RKO (cell line): ENCODE measurements around the gene THADA.
"Not testable (repeated sequence)": the region's sequence is repeated elsewhere in the genome, so short reads cannot be mapped to it uniquely, and the experiment has no call there.

Experiments used
- DNase-seq: peaks from one replicate; pipeline ENCODE4 v3.0.0-alpha.2; 2016; ENCODE audit warnings: low spot score

The THADA gene

DNA sequence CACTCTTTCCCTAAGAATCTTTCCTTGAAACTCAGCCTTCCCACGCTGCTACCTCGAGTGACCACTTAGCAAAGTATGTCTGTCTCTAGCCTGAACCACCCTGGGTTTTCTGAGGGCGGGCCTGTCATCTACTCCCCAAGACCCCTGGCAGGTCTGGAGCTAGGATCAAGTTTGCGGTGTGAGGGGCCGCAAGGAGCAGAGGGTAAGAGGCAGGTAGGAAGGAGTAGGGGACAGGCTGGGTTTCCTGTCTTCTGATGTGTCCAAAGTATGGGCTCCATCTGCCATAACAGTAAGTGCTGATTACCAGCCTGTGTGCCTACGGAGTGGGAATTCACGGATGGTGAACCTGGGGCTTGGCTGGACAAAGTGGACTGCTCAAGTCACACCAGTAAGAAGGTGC, 394.8 kb downstream of the THADA start:
- DNase-seq = no peak

DNA sequence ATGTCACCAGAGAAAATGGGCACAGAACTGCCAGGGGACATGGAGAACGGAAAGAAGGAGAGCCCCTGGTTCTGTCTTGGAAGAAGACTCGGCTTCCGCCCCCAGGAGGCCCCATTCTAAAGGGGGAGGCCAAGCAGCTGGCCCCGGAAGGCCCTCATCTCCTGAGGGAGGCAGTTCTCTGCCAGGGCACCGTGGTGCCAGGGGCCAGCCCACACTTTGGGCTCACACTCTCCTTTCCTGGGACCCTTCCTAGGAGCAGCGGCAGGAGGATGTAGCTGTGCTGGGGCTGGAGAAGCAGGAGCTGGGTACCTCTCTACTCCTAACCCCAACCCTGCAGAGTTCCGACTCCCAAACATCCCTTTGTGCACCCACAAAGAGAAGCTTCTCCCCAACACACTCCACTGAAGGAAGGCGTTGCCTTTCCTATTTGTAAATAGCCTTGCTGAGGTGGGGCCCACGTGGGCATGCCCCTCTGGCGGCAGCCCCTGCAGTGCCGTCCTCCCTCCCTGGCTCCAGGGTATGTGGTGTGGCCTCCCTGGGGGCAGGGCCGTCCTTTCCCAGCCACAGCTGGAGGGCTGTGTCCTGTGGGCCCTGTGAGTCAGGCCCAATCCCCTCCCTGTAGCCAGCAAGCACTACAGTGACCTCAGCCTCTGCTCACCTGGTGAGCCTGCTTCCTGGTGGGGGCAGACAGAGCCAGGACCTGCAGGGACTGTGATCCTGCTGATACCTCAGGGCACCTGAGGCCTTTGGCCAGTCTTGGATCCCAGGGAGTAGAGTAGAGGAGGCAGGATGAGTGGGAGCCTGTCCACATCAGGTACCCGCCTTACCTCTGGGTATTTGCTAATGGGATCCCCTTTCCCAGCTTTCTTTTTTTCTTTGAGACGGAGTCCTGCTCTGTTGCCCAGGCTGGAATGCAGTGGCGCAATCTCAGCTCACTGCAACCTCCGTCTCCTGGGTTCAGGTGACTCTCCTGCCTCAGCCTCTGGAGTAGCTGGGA, 396.0 kb downstream of the THADA start:
- no peak for DNase-seq

DNA sequence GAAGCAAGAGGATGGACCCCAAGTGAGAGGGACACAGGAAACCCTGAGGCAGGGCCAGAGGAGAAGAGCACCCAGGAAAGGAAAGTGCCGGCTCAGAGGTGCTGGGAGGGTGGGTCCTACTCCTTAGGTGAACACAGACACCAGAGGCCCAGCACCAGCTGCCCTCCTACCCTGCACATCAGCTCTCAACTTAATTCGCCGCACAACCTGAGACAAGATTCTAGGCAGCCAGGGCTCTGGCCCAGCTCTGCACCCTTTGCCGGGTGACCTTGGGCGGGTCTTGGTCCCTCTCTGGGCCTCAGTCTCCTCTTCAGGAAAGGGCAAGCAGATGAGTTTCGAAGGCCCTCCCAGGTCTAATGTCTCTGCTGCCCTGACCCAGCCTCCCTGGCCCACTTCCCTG, 397.6 kb downstream of the THADA start:
- DNase-seq = no peak

DNA sequence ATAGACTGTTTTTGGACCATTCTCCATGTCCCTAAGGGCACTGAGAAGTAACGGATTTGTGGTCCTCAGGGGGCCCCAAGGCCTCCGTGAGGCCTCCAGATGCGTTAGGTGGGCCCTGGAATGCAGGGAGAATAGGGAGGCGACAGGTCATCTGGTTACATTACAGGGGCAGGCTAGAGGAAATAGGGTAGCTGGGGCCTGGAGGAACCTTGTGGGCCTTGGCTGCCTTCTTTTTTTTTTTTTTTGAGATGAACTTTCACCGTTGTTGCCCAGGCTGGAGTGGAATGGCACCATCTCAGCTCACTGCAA, 398.3 kb downstream of the THADA start:
- DNase-seq = no peak

DNA sequence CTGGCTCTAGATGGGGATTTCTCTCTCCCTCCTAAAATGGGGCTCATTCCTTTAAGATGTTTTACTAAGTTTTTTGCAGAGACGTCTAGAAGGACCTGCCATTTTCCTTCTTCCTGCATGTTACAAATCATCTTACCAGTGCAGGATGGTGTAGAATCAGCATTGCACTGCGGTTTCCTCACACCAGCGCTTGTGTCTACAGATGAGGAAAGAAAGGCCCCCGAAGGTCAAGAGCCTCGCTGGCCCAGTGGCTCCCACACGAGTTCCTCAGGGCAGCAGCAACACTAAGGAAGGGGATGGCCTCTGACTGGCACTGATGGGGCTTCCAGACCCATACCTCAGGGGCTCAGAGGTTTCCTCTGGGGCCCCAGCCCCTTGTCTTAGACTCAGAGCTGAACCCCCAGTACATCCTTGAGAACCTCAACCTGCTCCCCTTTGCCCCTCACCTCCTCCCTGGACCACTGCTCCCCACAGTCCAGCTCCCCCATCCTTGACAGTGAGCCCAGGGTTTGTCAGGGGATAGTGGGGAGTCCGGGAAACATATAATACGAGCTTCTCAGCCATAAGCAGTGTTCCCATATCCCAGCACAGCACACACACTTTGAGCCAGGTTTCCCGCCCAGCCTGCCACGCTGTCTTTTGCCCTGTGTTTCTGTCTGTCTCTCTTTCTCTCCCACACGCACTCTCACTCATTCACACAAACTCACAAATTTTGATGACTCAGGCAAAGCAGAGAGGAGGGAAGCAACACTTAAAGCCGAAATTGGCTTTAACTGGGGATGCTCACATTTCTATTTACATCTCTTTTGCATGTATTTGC, 398.9 kb downstream of the THADA start:
- DNase-seq = no peak

DNA sequence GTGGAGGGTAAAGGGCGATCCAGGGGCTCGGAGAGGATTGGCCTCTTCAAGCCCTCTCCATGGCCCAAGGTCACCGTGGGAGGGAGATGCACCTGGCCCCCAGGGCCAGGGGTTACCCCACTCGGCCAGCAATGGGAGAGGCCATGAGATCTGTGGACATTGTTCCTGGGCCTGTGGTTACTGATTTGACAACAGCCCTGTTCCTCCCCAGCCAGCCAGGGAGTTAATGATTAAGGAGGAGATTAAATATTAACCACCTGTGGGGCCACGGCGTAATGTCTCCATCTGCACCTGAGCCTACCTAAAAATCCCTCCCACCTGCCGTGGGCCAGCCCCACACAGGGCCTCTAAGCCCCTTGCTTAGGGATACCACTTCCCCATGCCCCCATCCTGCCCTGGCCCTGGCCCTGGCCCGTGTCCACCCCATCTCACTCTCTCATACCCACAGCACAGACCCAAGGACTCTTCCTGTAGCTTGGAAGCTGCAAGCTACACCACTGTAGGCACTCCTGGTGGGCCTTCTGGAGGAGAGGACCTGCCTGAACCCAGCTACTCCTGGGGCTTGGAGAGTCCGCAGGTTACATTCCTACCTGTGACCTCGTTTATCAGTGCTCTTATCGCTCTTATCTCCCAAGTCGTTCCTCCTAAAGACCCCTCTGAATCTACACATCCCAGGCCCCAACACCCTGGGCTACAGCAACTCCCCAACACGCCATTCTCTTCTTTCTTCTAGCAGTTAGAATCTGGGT, 401.5 kb downstream of the THADA start:
- no peak for DNase-seq

DNA sequence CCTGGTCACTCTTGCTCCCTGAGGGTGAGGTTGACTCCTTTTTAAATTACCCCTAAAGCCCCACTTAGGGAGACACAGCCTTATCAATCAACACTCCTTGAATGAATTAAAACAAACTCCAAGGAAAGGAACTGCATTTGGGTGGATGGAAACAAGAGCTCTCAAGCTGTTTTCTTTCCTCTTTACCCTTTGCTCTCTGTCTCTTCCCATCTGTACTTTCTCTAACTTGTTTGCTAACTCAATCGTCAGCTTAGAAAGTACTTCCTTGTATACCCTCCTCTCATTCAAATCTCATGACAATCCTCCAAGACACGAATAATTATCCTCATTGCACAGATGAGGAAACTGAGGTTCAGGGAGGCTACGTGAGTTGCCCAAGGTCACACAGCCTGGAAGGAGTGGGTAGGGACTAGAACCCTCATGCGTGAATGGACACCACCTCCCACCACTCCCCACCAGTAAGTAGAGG, 402.2 kb downstream of the THADA start:
- no peak for DNase-seq

DNA sequence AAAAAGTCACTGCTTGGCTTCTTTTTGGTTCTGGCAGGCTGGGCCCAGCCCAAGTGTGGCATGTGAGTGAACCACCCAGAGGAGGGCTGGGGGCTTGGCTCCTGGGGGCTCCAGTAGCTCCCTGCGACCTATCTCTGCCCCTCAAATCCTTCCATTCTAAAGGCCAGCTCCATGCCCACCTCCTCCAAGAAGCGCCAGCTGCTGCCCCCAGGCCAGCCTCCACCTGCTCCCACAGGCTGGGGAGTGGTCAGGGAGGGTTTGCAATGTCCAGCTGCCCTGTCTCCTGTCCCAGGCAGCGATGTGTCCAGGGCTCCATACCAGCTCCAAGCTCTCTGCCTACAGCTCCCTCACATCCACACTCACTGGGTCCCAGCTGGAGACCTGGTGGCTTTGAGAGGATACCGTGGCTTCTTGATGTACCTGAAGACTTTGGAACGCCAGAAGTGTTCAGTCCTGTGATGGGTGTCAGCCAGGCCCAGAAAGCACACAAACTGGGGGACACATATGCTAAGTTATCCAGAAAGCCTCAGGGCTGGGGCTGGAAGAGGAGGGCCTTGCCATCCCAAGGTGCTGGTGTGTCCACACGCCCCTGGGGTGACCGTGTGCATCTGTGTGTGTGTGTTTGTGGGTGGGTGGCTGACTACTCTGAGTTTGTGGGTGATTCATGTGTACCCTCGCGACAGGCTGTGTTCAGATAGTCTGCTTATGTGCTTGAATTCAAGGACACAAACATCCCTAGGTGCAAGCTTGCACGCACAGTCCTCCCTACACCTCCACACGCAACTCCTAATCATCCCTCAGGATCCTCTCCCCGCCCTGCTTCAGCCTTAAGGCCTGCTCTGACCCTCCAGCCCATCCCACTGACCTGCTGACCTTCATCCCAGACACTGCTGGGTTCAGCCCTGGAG, 402.8 kb downstream of the THADA start:
- DNase-seq = no peak

DNA sequence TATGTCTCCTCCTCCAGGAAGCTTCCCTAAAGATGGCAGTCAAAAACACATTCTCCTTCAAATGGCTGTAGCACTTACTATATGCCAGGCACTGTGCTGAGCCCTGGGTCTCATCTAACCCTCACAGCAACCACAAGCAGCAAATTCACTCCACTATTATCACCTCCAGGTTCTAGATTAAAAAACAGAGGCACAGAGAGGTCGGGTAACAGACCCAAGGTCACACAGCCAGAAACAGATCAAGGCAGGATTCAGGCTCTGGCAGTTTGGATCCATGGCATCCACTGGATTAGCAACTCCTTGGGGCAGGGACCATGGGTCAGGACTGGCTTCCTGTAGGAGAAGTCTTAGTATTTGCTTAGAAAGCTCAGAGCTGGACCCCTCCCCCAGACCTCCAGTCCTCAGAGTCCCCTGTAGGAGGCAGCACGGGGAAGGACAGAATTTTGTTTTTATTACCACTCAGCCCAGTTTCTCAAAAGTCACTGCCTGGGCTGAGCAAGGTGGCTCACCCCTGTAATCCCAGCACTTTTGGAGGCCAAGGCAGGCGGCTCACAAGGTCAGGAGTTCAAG, 403.8 kb downstream of the THADA start:
- DNase-seq = no peak

DNA sequence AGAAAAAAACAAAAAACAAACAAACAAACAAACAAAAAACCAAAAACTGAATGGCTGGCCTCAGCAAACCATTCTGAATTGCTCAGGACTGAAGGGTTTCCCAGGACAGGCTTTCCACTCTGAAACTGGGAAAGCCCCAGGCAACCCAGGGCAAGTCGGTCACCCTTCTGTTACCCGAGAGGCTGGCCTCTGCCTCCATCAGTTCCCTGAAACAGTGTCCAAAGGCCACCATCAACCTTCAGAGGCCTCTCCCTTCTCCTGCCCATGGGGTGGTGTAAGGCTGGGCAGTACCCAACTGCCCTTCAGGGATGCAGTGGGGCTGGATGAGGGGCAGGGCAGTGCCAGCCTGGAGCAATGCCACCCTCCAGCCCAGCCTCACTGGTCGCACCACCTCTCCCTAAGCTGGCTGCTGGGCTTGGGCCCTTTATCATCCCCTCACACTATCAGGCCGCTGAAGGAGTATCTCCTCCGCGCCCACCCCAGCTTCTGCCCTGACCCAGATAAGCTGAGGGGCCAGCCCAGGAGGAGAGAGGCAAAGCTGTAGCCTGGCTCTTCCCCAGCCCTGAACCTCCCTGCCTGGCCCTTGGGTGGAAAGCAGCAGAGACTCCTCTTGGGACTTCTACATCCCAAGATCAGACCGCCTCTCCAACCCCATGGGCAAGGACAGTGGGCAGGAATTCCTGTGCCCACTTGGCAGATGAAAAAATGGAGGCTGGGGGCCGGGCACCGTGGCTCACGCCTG, 405.4 kb downstream of the THADA start:
- no peak for DNase-seq

DNA sequence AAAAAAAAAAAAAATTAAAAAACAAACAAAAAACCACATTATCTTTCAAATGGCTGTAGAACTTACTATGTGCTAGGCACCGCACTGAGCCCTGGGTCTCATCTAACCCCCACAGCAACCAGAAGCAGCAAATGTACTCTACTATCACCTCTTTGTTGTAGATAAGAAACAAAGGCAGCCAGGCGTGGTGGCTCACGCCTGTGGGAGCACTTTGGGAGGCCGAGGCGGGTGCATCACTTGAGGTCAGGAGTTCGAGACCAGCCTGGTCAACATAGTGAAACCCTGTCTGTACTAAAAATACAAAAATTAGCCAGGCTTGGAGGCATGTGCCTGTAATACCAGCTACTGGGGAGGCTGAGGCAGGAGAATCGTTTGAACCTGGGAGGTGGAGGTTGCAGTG, 406.0 kb downstream of the THADA start:
- DNase-seq = not testable (repeated sequence)

DNA sequence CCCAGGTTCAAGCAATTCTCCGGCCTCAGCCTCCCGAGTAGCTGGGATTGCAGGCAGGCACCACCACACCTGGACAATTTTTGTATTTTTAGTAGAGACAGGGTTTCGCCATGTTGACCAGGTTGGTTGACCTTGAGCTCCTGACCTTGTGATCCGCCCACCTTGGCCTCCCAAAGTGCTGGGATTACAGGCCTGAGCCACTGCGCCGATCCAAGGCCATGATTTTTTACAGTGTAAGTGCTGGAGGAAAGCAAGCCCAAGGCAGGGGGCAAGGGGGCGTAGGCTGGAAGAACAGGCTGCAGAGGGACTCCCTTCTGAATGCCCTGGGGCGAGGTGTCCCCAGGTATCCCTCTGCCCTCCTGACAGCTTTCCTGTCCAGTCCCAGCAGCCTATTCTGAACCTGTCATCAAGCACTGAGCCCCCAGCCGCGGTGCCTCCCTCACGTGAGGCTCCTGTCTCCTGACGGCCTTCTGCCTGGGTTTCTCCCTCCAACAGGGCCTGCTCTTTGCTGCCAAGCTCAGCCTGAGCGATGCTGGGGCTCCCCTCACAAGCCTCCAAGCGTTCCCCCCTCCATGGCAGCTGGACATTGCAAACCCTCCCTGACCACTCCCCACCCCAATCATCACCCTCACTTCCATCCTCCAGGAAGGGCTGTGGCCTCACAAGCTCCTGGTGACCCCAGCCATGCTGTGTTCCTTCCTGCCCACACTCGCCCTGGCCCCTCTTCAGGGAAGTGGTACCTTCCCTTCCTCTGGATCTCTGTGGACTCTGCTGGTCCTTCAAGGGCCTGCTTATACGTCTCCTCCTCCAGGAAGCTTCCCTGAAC, 407.1 kb downstream of the THADA start:
- DNase-seq = no peak

DNA sequence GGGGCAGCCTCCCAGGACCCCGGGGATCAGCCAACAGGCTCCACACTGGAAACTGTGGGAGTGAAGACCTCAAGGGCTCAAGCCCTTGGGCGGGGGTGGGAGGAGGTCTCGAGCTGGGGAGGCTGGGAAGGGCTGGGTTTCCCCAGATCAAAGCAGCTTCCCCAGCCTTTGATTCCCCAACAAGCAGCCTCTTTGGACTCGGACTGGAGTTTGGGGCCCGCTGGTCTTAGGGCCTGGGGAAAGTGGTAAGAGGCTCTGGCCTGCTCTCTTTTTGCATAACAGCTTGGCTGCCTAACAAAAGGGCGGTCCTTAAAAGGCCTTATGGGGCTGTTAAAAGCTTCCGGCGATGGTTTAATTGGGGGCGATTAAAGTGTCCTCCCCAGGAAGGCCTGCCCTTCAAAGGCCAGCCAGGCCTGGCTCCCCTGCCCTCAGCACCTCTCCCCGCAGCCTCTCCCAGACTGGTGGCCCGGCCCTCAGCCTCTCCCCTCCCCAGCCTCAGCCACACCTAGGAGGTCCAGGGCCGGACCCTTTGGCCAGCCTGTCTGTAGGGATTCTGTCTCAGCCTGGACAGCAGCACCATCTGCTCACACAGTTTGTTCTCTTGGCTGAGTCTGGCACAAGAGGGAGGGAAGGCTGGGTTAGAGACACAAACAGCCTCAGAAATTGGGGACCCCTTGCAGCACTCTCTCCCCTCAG, 409.0 kb downstream of the THADA start:
- no peak for DNase-seq

DNA sequence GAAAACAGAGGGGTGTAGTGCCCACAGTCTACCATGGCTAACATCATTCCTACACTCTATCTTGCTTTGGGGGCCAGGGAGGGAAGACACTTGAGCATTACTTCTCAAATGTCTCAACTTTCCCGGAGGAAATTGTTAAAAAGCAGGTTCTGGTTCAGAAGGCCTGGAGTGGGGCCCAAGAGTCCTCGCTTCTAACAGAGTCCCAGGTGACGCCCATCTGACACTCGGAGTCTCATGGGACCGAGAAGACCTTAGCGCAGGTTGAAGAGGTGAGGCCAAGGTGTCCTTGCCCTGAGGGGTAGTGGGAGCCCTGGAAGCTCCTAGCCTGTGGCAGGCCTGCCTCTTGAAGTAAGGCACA, 409.5 kb downstream of the THADA start:
- DNase-seq = no peak

DNA sequence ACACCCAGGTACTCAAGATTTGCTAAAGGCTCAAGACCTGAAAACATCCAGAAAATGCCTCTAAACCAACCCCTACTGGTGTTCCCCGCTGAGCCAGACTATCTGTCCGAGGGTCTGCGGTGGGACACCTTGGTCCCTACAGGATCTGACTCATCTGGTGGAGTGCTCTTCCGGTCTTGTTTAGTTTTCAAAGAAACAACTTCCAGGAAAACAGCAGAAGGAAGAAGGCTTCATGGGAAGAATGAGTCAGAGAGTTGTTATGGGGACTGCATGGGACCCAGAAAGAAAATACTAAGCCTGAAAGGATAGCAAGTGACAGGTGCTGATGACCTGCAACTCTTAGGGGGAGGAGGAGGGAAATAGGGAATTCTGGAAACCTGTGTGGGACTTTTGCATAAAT, 410.7 kb downstream of the THADA start:
- DNase-seq = peak; percentile 19

DNA sequence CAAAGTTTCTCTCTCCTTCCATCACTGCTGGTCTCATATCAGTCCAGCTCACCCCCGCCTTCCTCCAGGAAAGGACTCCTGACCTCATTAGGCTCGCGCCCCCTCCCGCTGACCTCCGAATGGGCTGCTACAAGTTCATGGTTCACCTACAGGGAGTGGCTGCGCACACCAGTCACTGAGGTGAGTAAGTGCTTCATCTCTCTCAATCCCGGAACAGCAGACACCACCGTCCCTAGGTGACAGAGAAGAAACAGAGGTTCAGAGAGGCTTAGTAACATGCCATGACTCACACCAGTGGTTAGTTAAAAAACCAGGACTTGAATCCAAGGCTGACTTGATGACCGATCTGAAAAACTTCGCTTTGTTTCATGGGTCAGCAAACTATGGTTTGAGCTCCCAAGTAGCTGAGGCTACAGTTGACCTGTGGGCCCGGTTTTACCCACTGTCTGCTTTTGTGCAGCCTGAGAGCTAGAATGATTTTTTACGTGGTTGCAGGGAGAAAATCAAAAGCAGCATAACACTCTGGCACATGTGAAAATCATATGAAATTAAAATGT, 411.4 kb downstream of the THADA start:
- peak; percentile 66 for DNase-seq

DNA sequence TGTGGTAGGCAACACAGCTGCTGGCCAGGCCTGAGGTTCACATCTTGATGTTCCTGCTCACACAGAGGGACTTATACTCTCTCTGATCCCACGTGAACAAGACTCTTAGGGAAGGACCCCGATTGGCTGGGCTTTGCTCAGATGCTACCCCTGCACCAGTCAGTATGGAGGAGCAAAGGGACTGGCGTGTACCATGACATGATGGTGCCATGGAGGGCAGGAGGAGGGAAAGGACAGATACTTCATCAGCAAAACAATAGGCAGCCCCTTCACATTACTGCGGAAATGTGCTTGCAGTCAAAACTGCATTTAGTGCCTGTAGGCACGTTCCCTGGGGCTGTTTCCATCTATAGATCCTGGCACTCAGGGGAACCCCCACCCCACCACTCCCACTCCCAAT, 412.1 kb downstream of the THADA start:
- DNase-seq = no peak

DNA sequence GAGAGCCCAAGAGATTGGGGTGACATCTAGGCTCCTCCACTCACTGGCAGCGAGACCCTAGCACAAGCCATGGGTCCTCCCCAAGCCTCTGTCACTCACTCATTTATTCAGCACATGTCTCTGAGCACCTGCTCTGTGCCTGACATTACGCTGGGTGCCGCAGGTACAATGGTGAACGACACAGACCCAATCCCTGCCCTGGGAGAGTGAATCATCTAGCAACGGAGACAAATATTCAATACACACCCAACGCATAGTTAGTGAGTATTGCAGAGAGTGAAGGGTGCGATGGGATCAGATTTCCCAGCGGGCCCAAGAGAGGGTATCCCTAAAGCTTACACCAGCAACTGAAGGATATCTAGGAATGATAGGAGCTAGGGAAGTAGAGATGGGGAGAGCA, 414.9 kb downstream of the THADA start:
- DNase-seq = no peak
